ENCODE results near the gene ARAP1. TPM values are rescaled to one million over a fixed set of nuclear protein-coding genes. Genes with fewer than 3 reads are reported as not detected.

ARAP1 gene
- total and polyA plus RNA-seq, 2 of the 8 experiments (the other 6 are each of a cell fraction or from before 2014, with no cell fraction given): 25.7 to 61.6 TPM

DNA sequence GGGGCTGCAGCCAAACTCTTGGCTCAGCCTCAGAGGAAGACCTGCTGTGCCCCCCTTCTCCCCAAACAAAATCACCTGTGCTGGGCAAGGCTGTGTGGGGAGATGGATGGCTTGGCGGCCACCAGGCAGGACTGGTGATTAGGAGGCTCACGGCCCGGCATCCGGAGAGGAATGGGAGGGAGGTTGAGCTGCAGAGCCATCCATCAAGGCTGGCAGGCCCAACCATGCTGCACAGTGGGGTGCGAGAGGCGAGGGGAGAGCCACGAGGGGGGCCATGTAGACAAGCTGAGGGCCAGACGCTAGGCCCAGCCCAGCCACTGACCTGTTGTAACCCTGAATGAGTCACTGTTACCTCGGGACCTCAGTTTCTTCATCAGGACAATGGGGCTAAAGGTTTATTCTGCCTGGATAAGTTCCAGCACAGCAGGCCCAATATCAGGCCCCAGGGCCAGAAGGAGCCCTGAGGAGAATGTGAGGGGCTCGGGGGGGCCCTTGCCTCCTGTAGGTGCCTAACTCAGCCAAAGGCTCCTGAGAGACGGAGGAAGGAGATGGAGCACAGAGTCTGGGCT, 96.2 kb downstream of the ARAP1 start:
- Histone ChIP-seq H4K91ac (replicated peaks; ENCODE audit: insufficient read length, low read length) (no peak overlapping the region), H3K23ac (ENCODE audit: insufficient read length) (no peak overlapping the region), H2BK12ac (ENCODE audit: low read depth, low read length) (no peak overlapping the region), H3K36me3 (ENCODE audit: control insufficient read depth in 2 of 4, insufficient read depth in 4 of 4, low read length in 3 of 4) (no peaks in the 10 kb centered on the region), H2BK5ac (ENCODE audit: low read depth, low read length) (no peak overlapping the region), H3K9me3 (ENCODE audit: insufficient read depth in 2 of 2, low read depth in 1 of 2, low read length in 1 of 2) (no peaks in the 10 kb centered on the region), H2BK15ac (ENCODE audit: low read length) (0 out of 2 replicates have a peak overlapping the region, but pooled peaks have one; percentile 5), H3K9ac (replicated peaks in 1 of 4; ENCODE audit: extremely low read depth in 1 of 4, low read depth in 3 of 4, low read length in 3 of 4) (no peak overlapping the region), H3K79me2 (ENCODE audit: control insufficient read depth in 1 of 2, insufficient read depth in 2 of 2, low read length in 2 of 2) (no peaks in the 10 kb centered on the region), H4K8ac (ENCODE audit: extremely low read depth, insufficient read depth, low read length) (no peak overlapping the region; the same call in 1 of the 2 replicates), H2BK120ac (replicated peaks; ENCODE audit: low read depth, low read length) (no peak overlapping the region), H2AFZ (ENCODE audit: low read length) (no peak overlapping the region), H3K27me3 (replicated peaks in 1 of 4; ENCODE audit: control insufficient read depth in 3 of 4, extremely low read depth in 1 of 4, insufficient read depth in 3 of 4, low read length in 3 of 4) (no peaks in the 10 kb centered on the region; a peak in 1 of 7 replicates), H3K14ac (ENCODE audit: insufficient read length) (no peak overlapping the region), H3K4me3 (ENCODE audit: extremely low read depth in 1 of 4, insufficient read depth in 2 of 4, low read depth in 3 of 4, low read length in 4 of 4) (no peak overlapping the region), H2BK20ac (ENCODE audit: low read length) (no peak overlapping the region), H3K56ac (replicated peaks; ENCODE audit: insufficient read length, low read depth, low read length) (no peak overlapping the region), H3K4ac (replicated peaks; ENCODE audit: insufficient read length, low read depth, low read length) (no peak overlapping the region), H2AK5ac (ENCODE audit: low read depth, low read length) (no peak overlapping the region), H3K23me2 (ENCODE audit: low read depth, low read length) (no peaks in the 10 kb centered on the region), H3K18ac (ENCODE audit: extremely low read depth, low read length) (no peak overlapping the region), H3K4me2 (ENCODE audit: insufficient read depth in 1 of 2, low read depth in 2 of 2, low read length in 2 of 2) (no peak overlapping the region), H4K5ac (ENCODE audit: insufficient read length, low read depth, low read length) (no peak overlapping the region), H4K20me1 (replicated peaks in 1 of 2; ENCODE audit: control insufficient read depth in 1 of 2, insufficient read depth in 2 of 2, low read length in 2 of 2) (peaks cover 0 to 2% of the 10 kb centered on the region in 2 experiments), H3K4me1 (replicated peaks in 1 of 4; ENCODE audit: control insufficient read depth in 3 of 4, insufficient read depth in 4 of 4, low read length in 3 of 4) (peaks cover 0 to 14% (median 7%) of the 10 kb centered on the region in 4 experiments; a peak in 5 of 7 replicates), H3K79me1 (ENCODE audit: low read depth, low read length) (no peaks in the 10 kb centered on the region), H3K27ac (ENCODE audit: low read depth, low read length) (no peak overlapping the region)
- 72% methylated on average over 11 of the region's 11 CpGs; no CpG with 5 or more reads in 1 of the 2 experiments for WGBS, 2 experiments (ENCODE audit: extremely low coverage in 1 of 2, insufficient coverage in 1 of 2, insufficient read length in 1 of 2, insufficient replicate concordance in 2 of 2, low coverage in 1 of 2, low lambda C conversion rate in 2 of 2, missing lambda C conversion rate in 1 of 2)
- POLR2A ChIA-PET (ENCODE audit: partially characterized antibody): interaction anchor here (1.2 to 2.1 kb wide), 2 partner anchors 14 to 17 kb away, joined by 4 to 6 read pairs; no protein-coding TSS in a partner anchor
- CTCF ChIA-PET (ENCODE audit: partially characterized antibody): interaction anchor here (1.5 to 39.6 kb wide), 5 partner anchors 12 to 66 kb away, joined by 4 to 624 read pairs (median 62); no protein-coding TSS in a partner anchor
- no peak for DNase-seq (ENCODE audit: low read depth in 1 of 2, low spot score in 2 of 2)
- FAIRE-seq: no peak
- TF ChIP-seq TEAD4 (IDR thresholded peaks at IDR 0.05; ENCODE audit: low read depth, low read length) (no peak), MAFK (IDR thresholded peaks at IDR 0.05; ENCODE audit: low read depth, low read length) (no peak), KDM1A (IDR thresholded peaks at IDR 0.05; ENCODE audit: borderline replicate concordance, low read length) (peak; percentile 70), EZH2 (IDR thresholded peaks at IDR 0.05; ENCODE audit: low read depth, low read length, severe bottlenecking) (no peak), ATF2 (IDR thresholded peaks at IDR 0.05; ENCODE audit: low read length) (no peak)

Data from H1 (cell line).